Esophagus (tissue), 2 donors: ENCODE data around the gene MID1. TPM values are rescaled to one million over a fixed set of nuclear protein-coding genes. Genes with fewer than 3 reads are reported as not detected.

Source experiments
- H3K27ac ChIP-seq, 2 donors: one replicate each; pipeline ENCODE4 v1.5.1; 2013; ENCODE audit warnings: low read depth in 2 of 2, mild to moderate bottlenecking in 2 of 2, inconsistent platforms in 1 of 2, low read length in 1 of 2, moderate library complexity in 1 of 2
- H3K27me3 ChIP-seq, 2 donors: one replicate each; pipeline ENCODE4 v1.6.1; 2013; ENCODE audit warnings: low read length in 2 of 2, control low read depth in 1 of 2, mild to moderate bottlenecking in 1 of 2; ENCODE audit not compliant: insufficient read depth in 2 of 2, control insufficient read depth in 1 of 2
- H3K36me3 ChIP-seq, 2 donors: one replicate each; pipeline ENCODE4 v1.6.1; 2013; ENCODE audit warnings: low read length in 1 of 2; ENCODE audit not compliant: control insufficient read depth in 2 of 2, insufficient read depth in 2 of 2
- H3K4me1 ChIP-seq, 2 donors: one replicate each; pipeline ENCODE4 v1.6.1; 2013; ENCODE audit warnings: low read length in 1 of 2; ENCODE audit not compliant: control insufficient read depth in 2 of 2, insufficient read depth in 2 of 2
- H3K4me3 ChIP-seq, 2 donors: one replicate each; pipeline ENCODE4 v1.5.1; 2013; ENCODE audit warnings: low read length in 2 of 2, mild to moderate bottlenecking in 2 of 2, low read depth in 1 of 2, moderate library complexity in 1 of 2
- H3K9me3 ChIP-seq, 2 donors: one replicate each; pipeline ENCODE4 v1.6.1; 2013; ENCODE audit warnings: mild to moderate bottlenecking in 2 of 2, low read depth in 1 of 2, low read length in 1 of 2, moderate library complexity in 1 of 2; ENCODE audit not compliant: control insufficient read depth in 2 of 2, insufficient read depth in 1 of 2
- WGBS, 2 donors: extraction: QIAGEN DNeasy Blood & Tissue Kit; methylation state at CpG; one replicate each; pipeline ENCODE4 v1.1.7; 2013; 5-methylcytosine and 5-hydroxymethylcytosine counted together
- polyA plus RNA-seq, 2 donors: library from polyadenylated mRNA; stranded (reverse); fragments of 200-250 nt; gene quantifications; one replicate each; pipeline ENCODE4 v1.2.3, GENCODE V29; 2013
- donor health status: healthy with polysubstance abuse.
- donor health status: Bipolar disorder and iron deficiency.

The MID1 gene
- polyA plus RNA-seq, 2 donors: 4.6 to 4.7 TPM

DNA sequence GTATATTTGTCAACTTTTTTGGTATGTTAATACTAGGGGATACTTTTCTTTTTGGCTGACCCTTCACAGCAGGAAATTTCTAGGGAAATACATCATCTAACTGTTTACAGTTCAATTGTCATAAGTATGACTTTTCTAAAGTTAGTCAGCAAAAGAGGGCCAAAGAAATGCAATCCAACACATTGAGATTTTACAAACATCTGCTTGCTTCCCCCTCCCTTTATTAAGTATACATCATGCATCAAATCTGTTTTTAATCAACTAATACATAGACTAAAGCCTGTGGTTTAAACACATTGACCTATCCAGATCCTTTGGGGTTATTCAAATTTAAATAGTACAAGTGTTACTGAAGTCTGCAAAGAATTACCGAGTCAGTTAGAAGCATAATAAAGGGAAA lies 93.9 kb downstream of the MID1 start:
- Histone ChIP-seq H3K36me3 (no peaks in the 10 kb centered on the region), H3K9me3 (no peaks in the 10 kb centered on the region), H3K27ac (no peak overlapping the region), H3K4me3 (no peak overlapping the region), H3K27me3 (no peaks in the 10 kb centered on the region), H3K4me1 (no peaks in the 10 kb centered on the region)
- 63 to 71% methylated on average over 1 of the region's 1 CpG for WGBS, 2 donors

DNA sequence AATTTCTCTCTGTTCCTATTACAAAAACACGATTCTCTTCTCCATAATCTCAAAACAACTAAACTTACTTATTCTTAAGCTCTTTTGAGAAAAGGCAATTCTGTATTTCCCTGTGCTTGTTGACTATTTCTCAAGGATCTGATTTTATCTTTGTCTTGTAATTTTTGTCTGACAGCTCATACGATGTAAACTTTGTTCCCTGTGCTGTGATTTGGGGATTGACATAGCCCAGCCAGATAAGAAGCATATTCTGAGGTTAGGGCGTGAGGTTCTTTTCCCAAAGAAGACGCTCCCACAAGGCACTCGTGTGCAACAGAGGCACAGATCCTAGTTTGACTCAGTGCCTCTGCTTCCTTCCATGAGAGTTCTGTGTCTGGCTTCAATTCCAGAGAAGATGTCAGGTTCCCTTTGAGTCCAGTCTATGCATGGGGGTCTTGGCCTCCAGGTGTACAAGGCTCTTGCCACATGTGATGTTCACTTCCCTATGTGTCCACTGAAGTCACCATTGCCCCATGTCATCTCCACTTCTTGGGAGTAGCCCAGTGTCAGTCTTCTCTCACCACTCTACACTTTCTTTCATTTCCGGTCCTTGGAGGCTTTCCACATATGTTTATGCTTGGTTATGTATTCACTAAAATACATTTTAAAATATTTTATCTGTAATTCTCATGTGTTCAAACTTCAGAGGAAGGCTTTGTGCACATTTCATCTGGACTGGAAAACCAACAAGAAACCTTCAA lies 94.8 kb downstream of the MID1 start:
- no peak overlapping the region for H3K4me3 ChIP-seq
- H3K27ac ChIP-seq: no peak overlapping the region
- H3K27me3 ChIP-seq: no peaks in the 10 kb centered on the region
- no peaks in the 10 kb centered on the region for H3K36me3 ChIP-seq
- H3K4me1 ChIP-seq: no peaks in the 10 kb centered on the region
- 59 to 89% methylated on average over 6 of the region's 6 CpGs for WGBS, 2 donors
- no peaks in the 10 kb centered on the region for H3K9me3 ChIP-seq

DNA sequence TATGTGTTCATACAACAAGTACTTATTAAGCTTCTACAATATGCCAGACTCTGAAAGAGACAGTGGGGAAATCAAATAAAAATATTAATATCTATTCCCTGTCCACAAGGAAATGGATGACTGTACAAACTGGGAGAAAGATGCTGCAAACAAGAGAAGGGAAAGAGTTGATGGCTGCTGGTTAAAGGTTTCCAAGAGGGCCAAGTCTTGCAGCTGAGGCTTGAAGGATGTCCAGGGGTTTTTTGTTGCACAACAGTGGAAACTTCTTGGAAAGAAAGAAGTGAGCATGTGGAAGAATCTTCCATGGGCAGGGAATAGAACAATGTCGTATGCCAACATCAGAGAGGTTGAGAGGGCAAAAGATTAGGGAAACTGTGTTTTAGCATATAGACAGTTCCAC lies 95.8 kb downstream of the MID1 start:
- H3K4me3 ChIP-seq: no peak overlapping the region
- no peaks in the 10 kb centered on the region for H3K4me1 ChIP-seq
- H3K27ac ChIP-seq: no peak overlapping the region
- WGBS, 2 donors: 55 to 56% methylated on average over 1 of the region's 1 CpG
- H3K9me3 ChIP-seq: no peaks in the 10 kb centered on the region
- no peaks in the 10 kb centered on the region for H3K36me3 ChIP-seq
- H3K27me3 ChIP-seq: no peaks in the 10 kb centered on the region

DNA sequence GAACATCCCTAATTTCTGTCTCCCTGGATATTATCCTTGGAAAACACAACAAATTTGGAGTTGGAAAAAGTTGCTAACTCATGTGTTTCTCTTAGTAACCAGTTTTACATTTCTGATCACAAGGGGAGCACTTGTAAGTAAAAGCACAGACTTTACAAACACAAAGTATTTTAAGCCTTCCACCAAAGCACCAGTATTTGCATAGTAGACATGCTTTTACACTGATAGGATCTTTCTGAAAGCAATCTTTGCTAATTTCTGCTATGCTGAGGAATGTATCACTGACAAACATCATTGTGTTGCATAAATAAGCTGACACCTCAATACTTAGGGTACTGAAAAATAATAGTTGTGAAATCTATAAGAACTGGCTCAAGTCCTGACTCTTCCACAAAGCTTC lies 100.6 kb downstream of the MID1 start:
- Histone ChIP-seq H3K4me1 (no peaks in the 10 kb centered on the region), H3K36me3 (no peaks in the 10 kb centered on the region), H3K4me3 (no peak overlapping the region), H3K27ac (no peak overlapping the region), H3K9me3 (no peaks in the 10 kb centered on the region), H3K27me3 (no peaks in the 10 kb centered on the region)

DNA sequence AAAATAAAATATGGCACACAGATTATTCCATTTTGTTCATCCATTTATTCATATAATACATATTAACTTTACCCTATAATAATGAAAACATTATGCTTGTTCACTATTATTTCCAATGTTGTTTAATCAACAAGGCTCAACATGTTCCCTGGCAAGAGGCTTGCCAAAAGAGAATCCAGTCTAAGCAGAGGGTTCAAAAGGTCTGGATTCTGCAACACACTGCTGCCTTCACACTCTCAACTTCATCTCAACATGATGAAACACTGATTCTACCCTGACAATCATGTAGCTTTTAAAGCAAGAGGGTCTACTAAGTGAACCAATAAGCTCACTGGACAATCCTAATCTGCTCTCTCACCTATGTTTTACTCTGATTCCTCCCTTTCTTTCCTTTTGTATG lies 101.1 kb downstream of the MID1 start:
- Histone ChIP-seq H3K27me3 (no peaks in the 10 kb centered on the region), H3K4me3 (no peak overlapping the region), H3K9me3 (no peaks in the 10 kb centered on the region), H3K36me3 (no peaks in the 10 kb centered on the region), H3K27ac (no peak overlapping the region), H3K4me1 (no peaks in the 10 kb centered on the region)

DNA sequence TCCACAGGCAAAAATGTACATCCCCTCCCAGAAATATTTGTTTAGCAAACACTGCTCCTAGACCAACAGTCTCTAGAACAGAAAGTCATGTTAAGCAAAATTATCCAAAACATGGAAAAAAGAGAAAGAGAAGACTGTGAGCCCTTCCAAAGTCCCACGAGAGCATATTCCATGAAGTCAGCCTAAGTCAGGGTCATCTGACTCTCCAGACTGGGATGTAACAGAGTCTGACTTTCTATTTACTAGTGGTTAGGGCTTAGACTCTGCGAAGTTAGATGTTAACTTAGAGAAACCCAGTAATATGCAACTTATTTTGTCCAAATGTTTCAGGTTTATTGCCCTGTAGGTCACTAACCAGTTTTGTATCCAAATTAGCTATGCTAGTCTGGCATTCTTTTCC lies 102.3 kb downstream of the MID1 start:
- Histone ChIP-seq H3K27me3 (no peaks in the 10 kb centered on the region), H3K9me3 (no peaks in the 10 kb centered on the region), H3K36me3 (no peaks in the 10 kb centered on the region), H3K27ac (no peak overlapping the region), H3K4me3 (no peak overlapping the region), H3K4me1 (no peaks in the 10 kb centered on the region)
- 67 to 69% methylated on average over 2 of the region's 2 CpGs for WGBS, 2 donors

DNA sequence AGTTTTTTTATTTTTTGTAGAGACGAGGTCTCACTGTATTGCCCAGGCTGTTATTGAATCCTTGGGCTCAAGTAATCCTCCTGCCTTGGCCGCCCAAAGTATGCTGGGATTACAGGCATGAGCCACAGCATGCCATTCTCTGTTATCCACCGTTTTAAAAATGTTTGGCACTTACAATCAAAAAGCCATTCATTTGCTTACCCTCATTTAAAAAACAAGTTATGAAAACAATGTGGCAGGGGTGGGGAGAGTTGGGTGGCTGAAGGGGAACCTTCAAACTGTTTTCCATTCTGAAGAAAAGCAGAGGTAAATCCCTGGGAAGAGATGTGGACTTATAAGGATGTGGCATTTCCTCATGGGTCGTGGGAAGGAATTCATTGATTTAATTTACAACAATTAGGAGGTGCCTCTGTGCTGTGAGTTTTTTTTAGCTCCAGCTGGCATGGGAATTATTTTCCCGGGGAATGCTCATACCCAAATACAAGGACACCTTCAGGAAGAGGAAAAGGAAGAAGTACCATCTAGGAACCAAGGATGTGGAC lies 103.5 kb downstream of the MID1 start:
- Histone ChIP-seq H3K27ac (no peak overlapping the region), H3K36me3 (no peaks in the 10 kb centered on the region)
- 46 to 56% methylated on average over 5 of the region's 5 CpGs for WGBS, 2 donors

DNA sequence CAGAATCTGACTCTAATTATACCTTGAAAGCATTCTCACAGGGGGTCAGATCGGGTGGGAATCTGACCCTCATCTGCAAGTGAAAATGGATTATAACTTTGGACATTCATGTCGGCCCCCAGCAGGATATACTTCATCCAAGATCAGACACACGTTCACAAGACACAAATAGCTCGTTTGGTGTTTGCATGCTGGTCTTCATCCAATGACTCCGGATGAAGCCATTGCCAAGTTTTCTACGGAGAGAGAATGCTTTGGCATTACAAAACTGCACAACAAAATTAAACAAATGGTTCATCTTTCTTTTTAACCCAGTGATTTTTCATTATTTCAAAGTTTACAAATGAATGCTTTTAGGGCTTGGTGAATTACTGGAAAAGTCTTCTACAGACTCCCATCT lies 105.5 kb downstream of the MID1 start:
- H3K27me3 ChIP-seq: no peaks in the 10 kb centered on the region
- no peak overlapping the region for H3K4me3 ChIP-seq
- 26 to 45% methylated on average over 6 of the region's 6 CpGs for WGBS, 2 donors
- H3K9me3 ChIP-seq: no peaks in the 10 kb centered on the region
- no peaks in the 10 kb centered on the region for H3K4me1 ChIP-seq
- H3K36me3 ChIP-seq: no peaks in the 10 kb centered on the region
- no peak overlapping the region for H3K27ac ChIP-seq

More for the DNA sequence above, 103.5 kb downstream of the MID1 start:
- Histone ChIP-seq H3K27me3 (no peaks in the 10 kb centered on the region), H3K4me1 (no peaks in the 10 kb centered on the region), H3K4me3 (no peak overlapping the region), H3K9me3 (no peaks in the 10 kb centered on the region)

DNA sequence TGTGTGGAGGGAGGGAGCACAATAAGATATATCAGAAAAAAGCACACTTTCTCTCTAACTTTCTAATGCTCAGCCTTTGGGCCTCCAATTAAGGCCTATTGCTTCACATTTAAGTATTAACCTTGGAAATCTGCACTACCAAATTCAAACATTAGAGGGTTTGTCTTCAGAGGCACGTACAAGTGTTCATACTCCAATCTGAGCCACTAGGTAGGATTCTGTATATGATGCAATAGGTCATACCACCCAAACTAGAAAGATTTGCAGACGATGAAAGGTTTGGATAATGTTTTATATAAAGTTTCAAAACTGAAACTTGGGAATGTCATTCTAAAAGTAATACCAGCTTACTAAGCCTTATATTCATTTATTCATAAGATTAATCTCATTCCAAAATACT lies 106.4 kb downstream of the MID1 start:
- Histone ChIP-seq H3K4me3 (no peak overlapping the region), H3K27ac (no peak overlapping the region), H3K27me3 (no peaks in the 10 kb centered on the region), H3K36me3 (no peaks in the 10 kb centered on the region), H3K4me1 (no peaks in the 10 kb centered on the region), H3K9me3 (no peaks in the 10 kb centered on the region)
- WGBS, 2 donors: 55 to 67% methylated on average over 2 of the region's 2 CpGs

DNA sequence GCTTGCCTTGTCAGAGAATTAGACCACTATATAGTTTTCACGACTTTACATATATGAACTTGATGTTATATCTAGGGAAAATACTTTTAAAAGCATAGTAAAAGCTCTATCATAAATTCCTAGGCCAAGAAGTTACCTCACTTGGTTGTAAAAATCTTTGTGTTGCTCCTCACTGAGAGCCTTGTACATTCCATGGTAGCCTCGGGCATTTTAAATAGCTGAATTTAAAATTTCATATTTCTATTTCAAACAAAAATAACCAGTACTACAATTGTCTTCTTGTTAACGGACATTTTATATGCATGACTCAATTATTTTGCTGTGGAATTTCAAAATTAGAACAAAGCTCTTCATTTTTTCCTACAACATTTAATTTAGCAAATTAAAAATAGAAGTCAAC lies 107.6 kb downstream of the MID1 start:
- no peak overlapping the region for H3K4me3 ChIP-seq
- no peaks in the 10 kb centered on the region for H3K27me3 ChIP-seq
- no peak overlapping the region for H3K27ac ChIP-seq
- no peaks in the 10 kb centered on the region for H3K9me3 ChIP-seq
- H3K36me3 ChIP-seq: no peaks in the 10 kb centered on the region
- no peaks in the 10 kb centered on the region for H3K4me1 ChIP-seq
- WGBS, 2 donors: 68 to 84% methylated on average over 3 of the region's 3 CpGs
